HG03460 (cell line): ENCODE measurements around the gene FAM20C.

Experiments
- ATAC-seq: cut with Tn5 transposase; IDR thresholded peaks from one replicate; pipeline ENCODE4 v1.9.1; 2021; ENCODE audit not compliant: unreplicated experiment

Gene FAM20C

DNA sequence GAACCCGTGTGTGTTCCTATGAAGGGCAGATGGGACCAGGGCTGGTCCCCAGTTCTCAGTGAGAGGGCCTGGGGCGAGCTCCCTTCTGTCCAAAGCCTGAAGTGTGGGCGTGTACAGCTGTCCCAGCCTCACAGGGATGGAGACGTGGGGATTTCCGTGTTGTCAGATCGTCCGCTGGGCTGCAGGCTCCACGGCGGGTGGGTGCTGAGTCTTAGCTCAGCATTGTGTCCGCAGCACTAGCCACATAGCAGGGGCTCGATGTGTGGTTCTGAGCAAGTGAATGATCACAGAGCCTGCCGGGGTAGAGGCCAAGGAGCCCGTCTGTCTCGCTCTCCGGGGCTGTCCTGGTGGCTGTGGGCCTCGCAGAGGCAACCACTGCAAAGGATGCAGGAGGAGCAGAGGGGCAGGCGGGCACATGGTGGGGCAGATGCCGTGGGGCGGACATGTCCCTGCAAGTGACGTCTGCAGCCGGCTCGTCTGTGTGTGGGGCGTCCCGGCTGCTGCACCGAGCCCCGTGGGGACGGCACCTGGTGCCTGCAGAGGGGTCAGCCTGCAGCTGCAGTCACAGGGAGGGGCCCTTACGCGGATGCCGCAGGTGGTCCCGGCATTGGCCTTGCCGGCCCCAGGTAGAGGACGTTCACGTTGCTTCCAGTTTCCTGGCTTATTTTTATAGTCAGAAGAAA is 30.9 kb downstream of the FAM20C start:
- ATAC-seq, result no peak

GRCh38 chr7:223861-224260 is 31.5 kb downstream of the FAM20C start:
- no peak for ATAC-seq

DNA sequence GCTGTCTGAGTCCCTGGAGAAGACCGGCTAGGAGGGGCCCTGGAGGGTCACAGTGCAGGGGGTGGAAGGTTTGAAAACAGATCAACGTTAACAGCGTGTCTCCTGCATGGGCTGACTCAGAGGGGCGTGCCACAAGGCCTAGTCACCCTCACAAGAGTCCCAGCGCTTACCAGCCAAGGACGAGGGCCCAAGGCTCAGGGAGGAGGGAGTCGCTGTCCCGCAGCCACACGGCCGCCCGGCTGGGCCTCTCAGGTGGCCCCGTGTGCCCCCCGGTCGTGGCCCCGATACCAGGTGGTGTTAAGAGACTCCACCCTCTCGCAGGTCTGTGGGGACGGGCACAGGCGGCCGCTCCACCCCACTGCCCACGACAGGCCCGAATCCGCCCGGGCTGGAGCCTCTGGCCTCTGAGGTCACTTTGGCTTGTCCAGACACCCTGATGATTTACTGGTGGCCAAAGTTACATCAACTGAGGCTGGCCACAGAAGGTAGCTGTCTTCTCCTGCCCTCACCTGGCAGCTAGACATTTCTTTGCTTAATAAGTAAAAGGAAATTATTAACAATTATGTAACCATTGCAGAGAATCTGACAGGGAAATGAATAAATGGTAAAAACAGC is 34.0 kb downstream of the FAM20C start:
- ATAC-seq, result no peak

GRCh38 chr7:227926-228325 is 35.6 kb downstream of the FAM20C start:
- ATAC-seq, result no peak

- ATAC-seq, result no peak
These were observed 36.2 kb downstream of the FAM20C start for GRCh38 chr7:228610-229009.

DNA sequence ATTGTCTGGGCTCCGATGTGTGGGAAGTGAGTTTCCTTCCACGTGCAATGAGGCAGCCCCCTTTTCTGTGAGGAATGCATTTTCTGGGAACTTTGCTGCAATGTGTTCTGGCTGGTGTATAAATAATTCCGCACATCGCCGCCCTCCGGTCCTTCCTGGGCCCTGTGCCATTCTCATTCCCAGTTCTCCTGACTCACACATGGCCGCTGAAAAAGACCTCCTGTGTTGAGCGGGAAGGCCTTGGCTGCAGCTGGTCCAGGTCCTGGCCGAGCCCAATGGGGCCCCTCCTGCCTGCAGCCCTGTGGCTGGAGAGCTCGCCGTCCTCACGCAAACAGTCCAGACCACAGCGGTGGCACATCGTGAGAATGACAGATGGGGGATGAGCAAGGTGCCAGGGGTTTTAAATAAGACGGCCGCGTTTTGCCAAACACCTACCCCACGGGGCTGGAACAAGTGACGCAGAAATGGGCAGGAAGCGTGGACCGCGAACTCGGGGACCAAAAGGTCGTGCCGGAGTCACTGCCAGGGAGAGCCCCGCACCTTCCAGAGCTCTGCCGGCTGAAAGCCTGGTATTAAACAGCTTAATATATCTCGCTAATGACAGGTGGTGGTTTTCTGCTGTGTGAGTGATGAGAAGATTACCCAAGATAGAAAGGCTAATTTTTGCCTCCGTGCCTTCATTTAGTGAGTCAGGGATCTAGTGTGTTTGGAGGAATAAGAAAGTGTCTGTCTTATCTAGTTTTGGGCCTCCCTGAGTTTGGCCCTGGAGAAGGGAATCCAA is 37.0 kb downstream of the FAM20C start:
- no peak for ATAC-seq

- ATAC-seq, result no peak
These were observed 37.9 kb downstream of the FAM20C start for GRCh38 chr7:230274-230673.

DNA sequence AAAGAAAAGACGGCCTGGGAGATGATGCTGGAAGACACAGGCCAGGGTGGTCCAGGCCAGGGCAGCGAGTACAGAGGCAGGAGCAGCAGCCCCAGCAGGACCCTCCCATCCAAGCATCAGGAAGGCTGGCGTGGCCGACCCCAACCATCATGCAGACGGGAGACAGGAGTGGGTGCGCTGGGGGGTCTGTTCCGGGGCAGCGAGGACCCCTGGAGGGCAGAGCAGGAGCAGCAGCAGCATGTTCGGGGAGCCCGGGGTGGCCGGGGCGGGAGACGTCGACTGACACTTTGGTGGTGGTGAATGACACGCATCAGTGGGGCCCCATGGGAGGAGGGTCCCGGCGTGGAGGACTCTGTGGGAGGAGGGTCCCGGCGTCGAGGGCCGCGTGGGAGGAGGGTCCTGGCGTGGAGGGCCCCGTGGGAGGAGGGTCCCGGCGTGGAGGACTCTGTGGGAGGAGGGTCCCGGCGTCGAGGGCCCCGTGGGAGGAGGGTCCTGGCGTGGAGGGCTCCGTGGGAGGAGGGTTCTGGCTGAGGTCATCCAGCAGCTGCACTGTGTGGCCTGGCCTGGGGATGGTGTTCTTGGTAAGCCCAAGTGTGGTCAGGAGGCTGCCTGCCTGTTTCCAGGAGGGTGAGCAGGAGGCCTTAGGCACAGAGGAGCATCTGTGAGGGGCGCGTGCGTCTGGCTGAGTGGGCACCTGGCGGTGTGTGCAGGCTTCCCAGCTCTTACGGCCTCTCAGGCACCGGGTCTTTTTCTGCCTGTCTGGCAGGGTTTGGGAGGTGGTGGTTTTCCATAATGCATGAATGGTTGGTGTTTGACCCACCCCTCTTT is 38.9 kb downstream of the FAM20C start:
- ATAC-seq, result no peak

- no peak for ATAC-seq
These were observed 39.5 kb downstream of the FAM20C start for GRCh38 chr7:231858-232246.

DNA sequence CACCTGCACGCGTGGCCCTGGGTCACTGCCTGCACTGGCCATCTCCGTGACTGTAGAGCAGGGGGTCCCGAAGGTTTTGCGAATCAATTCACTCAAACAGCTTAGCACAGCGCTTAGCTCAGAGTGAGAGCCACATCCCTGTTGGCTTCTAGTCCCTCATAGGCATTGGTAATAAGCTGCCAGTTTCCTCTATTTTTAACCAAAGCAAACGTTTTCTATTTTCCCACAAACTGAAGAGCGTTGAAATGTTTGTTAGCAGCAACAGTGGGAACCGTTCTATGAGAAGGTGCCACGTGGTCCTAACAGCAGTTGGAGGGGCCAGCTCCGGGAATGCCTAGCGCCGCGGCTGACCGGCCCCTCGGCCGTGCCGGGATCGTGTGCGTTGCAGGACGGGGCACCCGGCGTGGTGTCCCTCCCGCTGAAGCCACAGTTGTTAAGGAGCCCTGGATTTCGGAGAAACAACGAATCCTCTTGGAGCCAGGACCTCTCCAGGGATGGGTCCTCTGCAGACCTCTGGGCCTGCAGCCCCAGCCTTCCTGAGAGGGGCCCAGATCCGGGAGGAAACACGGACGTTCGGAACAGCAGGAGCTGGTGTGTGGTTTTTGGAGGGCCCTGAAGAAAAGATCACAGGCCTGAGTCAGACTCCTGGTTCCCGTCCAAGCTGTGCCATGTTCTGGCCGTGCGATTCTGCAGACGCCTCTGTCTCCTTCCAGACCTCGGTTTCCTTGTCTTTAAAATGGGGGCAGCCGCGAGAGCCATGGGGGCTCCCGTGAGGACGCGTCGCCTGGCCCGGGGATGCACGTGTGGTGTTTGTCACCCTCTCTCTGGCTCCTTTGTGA is 40.3 kb downstream of the FAM20C start:
- ATAC-seq, result no peak

- no peak for ATAC-seq
These were observed 41.1 kb downstream of the FAM20C start for GRCh38 chr7:233249-234035.

DNA sequence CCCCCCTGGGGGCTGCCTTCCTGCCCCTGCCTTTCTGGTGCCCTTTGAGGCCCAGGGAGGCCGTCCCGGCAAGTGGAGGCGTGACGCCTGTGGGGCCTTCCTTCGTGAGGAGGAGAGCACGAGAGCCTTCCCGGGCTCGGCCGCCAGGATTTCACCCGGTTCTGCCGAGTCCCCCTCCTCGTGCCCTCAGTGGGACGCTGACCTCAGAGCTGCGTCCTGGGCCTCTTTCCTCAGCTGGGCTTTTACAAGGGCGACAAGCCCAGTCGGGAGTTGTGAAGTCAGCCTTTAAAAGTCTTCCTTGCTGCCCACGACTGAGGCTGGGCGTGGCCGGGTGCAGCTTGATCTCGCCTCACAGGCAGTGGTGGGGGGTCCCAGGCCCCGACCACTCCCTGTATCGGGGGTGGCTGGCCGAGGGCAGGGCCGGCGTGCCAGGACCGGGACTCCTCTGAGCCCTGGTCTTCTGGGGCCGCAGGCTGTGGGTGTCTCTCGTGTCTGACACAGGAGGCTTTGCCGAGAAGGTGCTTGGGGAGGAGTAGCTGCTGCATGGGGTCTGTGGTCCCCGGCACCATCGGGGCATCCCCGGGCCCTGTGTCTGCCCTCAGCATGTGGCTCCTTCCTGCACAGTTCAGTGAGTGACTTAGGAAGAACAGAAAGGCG is 41.8 kb downstream of the FAM20C start:
- ATAC-seq, result no peak

- ATAC-seq, result no peak
These were observed 42.6 kb downstream of the FAM20C start for GRCh38 chr7:234708-235553.

GRCh38 chr7:235576-236395 is 43.4 kb downstream of the FAM20C start:
- ATAC-seq, result no peak

- ATAC-seq, result no peak
These were observed 44.6 kb downstream of the FAM20C start for GRCh38 chr7:236967-237366.

- ATAC-seq, result no peak
These were observed 45.0 kb downstream of the FAM20C start for GRCh38 chr7:237385-237784.

GRCh38 chr7:240146-240676 is 47.8 kb downstream of the FAM20C start:
- ATAC-seq, result no peak
